Measurements from ENCODE around the gene C9orf152. TPM values are rescaled to one million over a fixed set of nuclear protein-coding genes. Genes with fewer than 3 reads are reported as not detected.
"Not testable (repeated sequence)": the region's sequence is repeated elsewhere in the genome, so short reads cannot be mapped to it uniquely, and the experiment has no call there.

Gene C9orf152
- polyA plus RNA-seq, 1 of the 3 experiments (the other 2 are of a cell fraction), result not detected

DNA sequence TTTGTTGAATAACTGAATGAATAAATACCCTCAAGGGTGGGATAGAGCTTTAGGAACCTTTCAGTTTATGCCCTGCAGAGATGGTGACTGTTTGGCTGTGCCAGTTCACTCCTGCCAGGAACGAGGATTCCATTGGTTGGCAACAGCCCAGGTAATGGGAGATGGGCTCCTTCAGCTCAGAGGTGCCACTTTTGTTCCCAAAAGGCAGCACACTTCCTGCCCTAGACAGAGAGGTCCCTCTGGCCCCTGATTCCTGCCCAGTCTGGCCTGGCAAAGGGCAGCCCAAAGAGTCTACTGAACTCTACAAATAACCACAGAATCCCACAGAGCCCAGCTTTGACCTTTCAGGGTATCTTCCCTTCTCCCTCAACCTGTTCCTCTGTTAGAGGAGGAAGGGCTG, 1.6 kb downstream of the C9orf152 start:
- TF ChIP-seq SMC3 (IDR thresholded peaks at IDR 0.05; ENCODE audit: low read depth, low read length) (no peak), FOXJ3 (CRISPR knock-in tag; IDR thresholded peaks at IDR 0.05) (no peak), TEAD4 (IDR thresholded peaks at IDR 0.05; ENCODE audit: borderline replicate concordance, insufficient read depth) (no peak), NRF1 (IDR thresholded peaks at IDR 0.05; ENCODE audit: low read depth, low read length) (no peak), RFX5 (IDR thresholded peaks at IDR 0.05; ENCODE audit: low read length) (no peak), MEF2A (IDR thresholded peaks at IDR 0.05; ENCODE audit: borderline replicate concordance, low read depth) (no peak), FOSL2 (IDR thresholded peaks at IDR 0.05; ENCODE audit: borderline replicate concordance, low read depth) (no peak), EP300 (IDR thresholded peaks at IDR 0.05; ENCODE audit: borderline replicate concordance in 1 of 2, low read depth in 1 of 2, low read length in 1 of 2) (no peak), NFIC (IDR thresholded peaks at IDR 0.05; ENCODE audit: borderline replicate concordance) (no peak), GATA2 (CRISPR knock-in tag; IDR thresholded peaks at IDR 0.05) (no peak)
- TF ChIP-seq, protein P1, sequence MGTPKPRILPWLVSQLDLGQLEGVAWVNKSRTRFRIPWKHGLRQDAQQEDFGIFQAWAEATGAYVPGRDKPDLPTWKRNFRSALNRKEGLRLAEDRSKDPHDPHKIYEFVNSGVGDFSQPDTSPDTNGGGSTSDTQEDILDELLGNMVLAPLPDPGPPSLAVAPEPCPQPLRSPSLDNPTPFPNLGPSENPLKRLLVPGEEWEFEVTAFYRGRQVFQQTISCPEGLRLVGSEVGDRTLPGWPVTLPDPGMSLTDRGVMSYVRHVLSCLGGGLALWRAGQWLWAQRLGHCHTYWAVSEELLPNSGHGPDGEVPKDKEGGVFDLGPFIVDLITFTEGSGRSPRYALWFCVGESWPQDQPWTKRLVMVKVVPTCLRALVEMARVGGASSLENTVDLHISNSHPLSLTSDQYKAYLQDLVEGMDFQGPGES (IDR thresholded peaks at IDR 0.05; ENCODE audit: low read depth, low read length), result no peak
- Histone ChIP-seq H3K36me3 (replicated peaks in 1 of 2; ENCODE audit: control insufficient read depth in 1 of 2, insufficient read depth in 2 of 2, low read length in 1 of 2) (no peaks in the 10 kb centered on the region), H3F3A (replicated peaks; ENCODE audit: insufficient read depth) (no peaks in the 10 kb centered on the region), H3K27me3 (ENCODE audit: insufficient read depth) (no peaks in the 10 kb centered on the region; the same call in 1 of the 2 replicates), H3K79me2 (ENCODE audit: insufficient read depth) (no peaks in the 10 kb centered on the region), H3K27ac (ENCODE audit: low read depth in 2 of 2, low read length in 1 of 2) (no peak overlapping the region), H3K4me1 (ENCODE audit: control insufficient read depth in 1 of 2, insufficient read depth in 2 of 2, low read depth in 1 of 2, low read length in 1 of 2) (no peaks in the 10 kb centered on the region), H3K4me2 (no peak overlapping the region), H3K9me2 (no peaks in the 10 kb centered on the region), H3K9me3 (no peaks in the 10 kb centered on the region), H4K20me1 (ENCODE audit: insufficient read depth) (no peaks in the 10 kb centered on the region), H3K9ac (no peak overlapping the region), H3K4me3 (ENCODE audit: low read depth in 2 of 2, low read length in 1 of 2) (no peak overlapping the region), H2AFZ (ENCODE audit: low read depth) (no peak overlapping the region)
- CTCF ChIA-PET, result interaction anchor here (0.8 to 2.3 kb wide), 4 partner anchors 10 to 23 kb away, joined by 3 to 9 read pairs (median 4); no protein-coding TSS in a partner anchor
- POLR2A ChIA-PET, result no interaction called here
- 8% methylated on average over 1 of the region's 1 CpG for WGBS (ENCODE audit: low lambda C conversion rate)
- no peak for DNase-seq

DNA sequence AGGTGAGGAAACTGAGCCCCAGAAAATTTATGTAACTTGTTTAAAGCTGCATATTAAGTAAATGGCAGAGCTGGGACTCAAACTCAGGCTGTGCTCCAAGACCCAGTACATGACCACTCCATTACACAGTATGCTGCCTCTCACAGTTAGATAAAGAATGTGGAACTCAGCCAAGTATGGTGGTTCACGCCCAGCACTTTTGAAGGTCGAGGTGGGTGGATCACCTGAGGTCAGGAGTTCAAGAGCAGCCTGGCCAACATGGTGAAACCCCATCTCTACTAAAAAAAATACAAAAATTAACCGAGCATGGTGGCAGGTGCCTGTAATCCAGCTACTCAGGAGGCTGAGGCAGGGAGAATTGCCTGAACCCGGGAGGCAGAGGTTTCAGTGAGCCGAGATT, 2.3 kb downstream of the C9orf152 start:
- H3K9me2 ChIP-seq; H3K4me1 ChIP-seq (ENCODE audit: control insufficient read depth in 1 of 2, insufficient read depth in 2 of 2, low read depth in 1 of 2, low read length in 1 of 2); H3K27ac ChIP-seq (ENCODE audit: low read depth in 2 of 2, low read length in 1 of 2); H2AFZ ChIP-seq (ENCODE audit: low read depth); H3K4me2 ChIP-seq; H3K79me2 ChIP-seq (ENCODE audit: insufficient read depth); H3F3A ChIP-seq (replicated peaks; ENCODE audit: insufficient read depth); POLR2A ChIA-PET; H3K36me3 ChIP-seq (replicated peaks in 1 of 2; ENCODE audit: control insufficient read depth in 1 of 2, insufficient read depth in 2 of 2, low read length in 1 of 2); DNase-seq; H3K9me3 ChIP-seq; H4K20me1 ChIP-seq (ENCODE audit: insufficient read depth); H3K27me3 ChIP-seq (ENCODE audit: insufficient read depth); H3K9ac ChIP-seq; H3K4me3 ChIP-seq (ENCODE audit: low read depth in 2 of 2, low read length in 1 of 2): not testable (repeated sequence)
- CTCF ChIA-PET, result interaction anchor here (1.0 to 2.3 kb wide), 3 partner anchors 12 to 53 kb away, joined by 3 to 9 read pairs (median 4); no protein-coding TSS in a partner anchor
- 29% methylated on average over 5 of the region's 5 CpGs for WGBS (ENCODE audit: low lambda C conversion rate)

DNA sequence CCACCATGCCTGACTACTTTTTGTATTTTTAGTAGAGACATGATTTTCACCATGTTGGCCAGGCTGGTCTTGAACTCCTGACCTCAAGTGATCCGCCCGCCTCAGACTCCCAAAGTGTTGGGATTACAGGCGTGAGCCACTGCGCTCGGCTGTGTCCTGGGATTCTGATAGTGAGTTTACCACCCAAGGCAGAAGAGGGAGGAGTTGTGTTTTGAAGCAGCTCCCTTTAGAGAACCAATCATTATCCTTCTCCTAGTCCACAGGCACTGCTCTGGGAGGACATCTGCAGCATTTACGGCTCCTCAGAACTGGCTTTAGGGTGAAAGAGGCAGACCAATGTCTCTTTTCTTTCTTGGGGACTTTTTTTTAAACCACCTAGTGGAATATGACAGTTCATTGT, 5.7 kb downstream of the C9orf152 start:
- Histone ChIP-seq H3K27ac (ENCODE audit: low read depth in 2 of 2, low read length in 1 of 2) (no peak overlapping the region), H2AFZ (ENCODE audit: low read depth) (no peak overlapping the region), H3K79me2 (ENCODE audit: insufficient read depth) (no peaks in the 10 kb centered on the region), H3K9ac (no peak overlapping the region), H3K4me3 (ENCODE audit: low read depth in 2 of 2, low read length in 1 of 2) (no peak overlapping the region), H3K36me3 (replicated peaks in 1 of 2; ENCODE audit: control insufficient read depth in 1 of 2, insufficient read depth in 2 of 2, low read length in 1 of 2) (no peaks in the 10 kb centered on the region), H3K4me2 (no peak overlapping the region), H3F3A (replicated peaks; ENCODE audit: insufficient read depth) (no peaks in the 10 kb centered on the region), H3K27me3 (ENCODE audit: insufficient read depth) (no peaks in the 10 kb centered on the region; the same call in 1 of the 2 replicates), H3K9me3 (no peaks in the 10 kb centered on the region), H4K20me1 (ENCODE audit: insufficient read depth) (no peaks in the 10 kb centered on the region), H3K4me1 (ENCODE audit: control insufficient read depth in 1 of 2, insufficient read depth in 2 of 2, low read depth in 1 of 2, low read length in 1 of 2) (no peaks in the 10 kb centered on the region), H3K9me2 (no peaks in the 10 kb centered on the region)
- POLR2A ChIA-PET, result no interaction called here
- no peak for DNase-seq
- 83% methylated on average over 6 of the region's 6 CpGs for WGBS (ENCODE audit: low lambda C conversion rate)
- CTCF ChIA-PET, result interaction anchor here (1.3 to 1.9 kb wide), 2 partner anchors 16 to 421 kb away, joined by 4 to 10 read pairs; no protein-coding TSS in a partner anchor
- TF ChIP-seq FOXM1 (IDR thresholded peaks at IDR 0.05; ENCODE audit: low read depth) (no peak), RAD21 (IDR thresholded peaks at IDR 0.05; ENCODE audit: low read length) (no peak), SMC3 (IDR thresholded peaks at IDR 0.05; ENCODE audit: low read depth, low read length) (no peak), POLR2AphosphoS5 (IDR thresholded peaks at IDR 0.05; ENCODE audit: low read depth, low read length) (no peak), ELF1 (IDR thresholded peaks at IDR 0.05) (no peak), EP300 (IDR thresholded peaks at IDR 0.05; ENCODE audit: borderline replicate concordance in 1 of 2, low read depth in 1 of 2, low read length in 1 of 2) (no peak), YY1 (IDR thresholded peaks at IDR 0.05; ENCODE audit: low read depth) (no peak)
- TF ChIP-seq, protein P2, sequence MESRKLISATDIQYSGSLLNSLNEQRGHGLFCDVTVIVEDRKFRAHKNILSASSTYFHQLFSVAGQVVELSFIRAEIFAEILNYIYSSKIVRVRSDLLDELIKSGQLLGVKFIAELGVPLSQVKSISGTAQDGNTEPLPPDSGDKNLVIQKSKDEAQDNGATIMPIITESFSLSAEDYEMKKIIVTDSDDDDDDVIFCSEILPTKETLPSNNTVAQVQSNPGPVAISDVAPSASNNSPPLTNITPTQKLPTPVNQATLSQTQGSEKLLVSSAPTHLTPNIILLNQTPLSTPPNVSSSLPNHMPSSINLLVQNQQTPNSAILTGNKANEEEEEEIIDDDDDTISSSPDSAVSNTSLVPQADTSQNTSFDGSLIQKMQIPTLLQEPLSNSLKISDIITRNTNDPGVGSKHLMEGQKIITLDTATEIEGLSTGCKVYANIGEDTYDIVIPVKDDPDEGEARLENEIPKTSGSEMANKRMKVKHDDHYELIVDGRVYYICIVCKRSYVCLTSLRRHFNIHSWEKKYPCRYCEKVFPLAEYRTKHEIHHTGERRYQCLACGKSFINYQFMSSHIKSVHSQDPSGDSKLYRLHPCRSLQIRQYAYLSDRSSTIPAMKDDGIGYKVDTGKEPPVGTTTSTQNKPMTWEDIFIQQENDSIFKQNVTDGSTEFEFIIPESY (IDR thresholded peaks at IDR 0.05; ENCODE audit: borderline replicate concordance, low read depth), result no peak
